Germinal center (tissue), 1 donor: ENCODE measurements around the gene PARD6G.
"Not testable (repeated sequence)": the region's sequence is repeated elsewhere in the genome, so short reads cannot be mapped to it uniquely, and the experiment has no call there.

ENCODE experiments used
- DNase-seq: peaks from one replicate; pipeline ENCODE4 v3.0.0; 2012; ENCODE audit warnings: mixed read lengths, low spot score

Gene PARD6G

GRCh38 chr18:80241919-80242777, 5.2 kb downstream of the PARD6G start:
- DNase-seq = no peak

DNA sequence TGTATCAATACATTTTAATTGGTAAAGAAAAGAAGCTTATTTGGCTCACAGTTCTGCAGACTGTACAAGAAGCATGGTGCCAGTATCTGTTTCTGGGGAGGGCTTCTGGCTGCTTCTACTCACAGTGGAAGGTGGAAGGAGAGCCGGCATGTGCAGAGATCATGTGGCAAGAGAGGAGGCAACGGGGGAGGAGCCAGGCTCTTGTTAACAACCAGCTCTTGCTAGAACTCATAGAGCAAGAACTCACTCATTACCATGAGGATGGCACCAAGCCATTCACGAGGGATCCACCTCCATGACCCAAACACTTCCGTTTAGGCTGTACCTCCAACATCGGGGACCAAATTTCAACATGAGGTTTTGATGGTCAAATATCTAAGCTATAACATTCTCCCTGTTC, 7.5 kb downstream of the PARD6G start:
- DNase-seq = no peak

GRCh38 chr18:80238651-80239260, 8.6 kb downstream of the PARD6G start:
- no peak for DNase-seq

DNA sequence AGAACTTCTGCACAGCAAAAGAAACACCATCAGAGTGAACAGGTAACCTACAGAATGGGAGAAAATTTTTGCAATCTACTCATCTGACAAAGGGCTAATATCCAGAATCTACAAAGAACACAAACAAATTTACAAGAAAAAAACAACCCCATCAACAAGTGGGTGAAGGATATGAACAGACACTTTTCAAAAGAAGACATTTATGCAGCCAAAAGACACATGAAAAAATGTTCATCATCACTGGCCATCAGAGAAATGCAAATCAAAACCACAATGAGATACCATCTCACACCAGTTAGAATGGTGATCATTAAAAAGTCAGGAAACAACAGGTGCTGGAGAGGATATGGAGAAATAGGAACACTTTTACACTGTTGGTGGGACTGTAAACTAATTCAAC, 9.8 kb downstream of the PARD6G start:
- not testable (repeated sequence) for DNase-seq

DNA sequence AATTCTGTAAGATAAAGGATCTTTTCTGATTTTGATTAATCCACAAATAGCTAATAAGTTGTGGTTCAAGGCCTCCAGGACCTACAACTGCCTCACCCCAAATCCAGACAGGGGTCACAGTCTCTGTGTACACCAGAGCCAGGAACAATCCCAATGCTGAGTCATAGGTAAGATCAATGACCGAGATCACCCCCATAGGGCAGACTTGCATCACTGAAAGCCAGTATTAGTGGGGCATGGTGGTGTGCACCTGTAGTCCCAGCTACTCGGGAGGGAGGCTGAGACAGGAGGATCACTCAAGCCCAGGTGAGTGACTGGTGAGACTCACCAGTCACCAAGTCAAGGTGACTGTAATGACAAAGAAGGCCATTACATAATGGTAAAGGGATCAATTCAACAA, 12.9 kb downstream of the PARD6G start:
- DNase-seq = no peak

DNA sequence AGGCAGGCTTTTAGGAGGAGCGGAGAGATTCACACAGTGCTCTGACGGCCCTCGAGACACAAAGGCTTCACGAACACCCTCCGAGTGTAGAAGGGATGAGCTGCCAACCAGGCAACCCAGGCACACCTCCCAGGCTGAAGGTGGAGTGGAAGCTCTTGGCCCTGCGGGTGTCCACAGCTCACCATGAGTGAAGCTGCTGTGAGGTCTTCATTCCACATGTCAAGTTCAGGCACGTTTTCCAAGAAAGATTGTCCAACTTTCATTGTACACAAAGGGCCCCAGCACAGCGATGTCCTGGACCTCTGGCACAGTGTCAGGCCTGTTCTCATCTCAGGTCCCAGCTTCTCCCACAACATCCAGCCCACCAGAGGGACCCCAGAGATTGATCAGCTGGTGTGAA, 13.4 kb downstream of the PARD6G start:
- DNase-seq = no peak

DNA sequence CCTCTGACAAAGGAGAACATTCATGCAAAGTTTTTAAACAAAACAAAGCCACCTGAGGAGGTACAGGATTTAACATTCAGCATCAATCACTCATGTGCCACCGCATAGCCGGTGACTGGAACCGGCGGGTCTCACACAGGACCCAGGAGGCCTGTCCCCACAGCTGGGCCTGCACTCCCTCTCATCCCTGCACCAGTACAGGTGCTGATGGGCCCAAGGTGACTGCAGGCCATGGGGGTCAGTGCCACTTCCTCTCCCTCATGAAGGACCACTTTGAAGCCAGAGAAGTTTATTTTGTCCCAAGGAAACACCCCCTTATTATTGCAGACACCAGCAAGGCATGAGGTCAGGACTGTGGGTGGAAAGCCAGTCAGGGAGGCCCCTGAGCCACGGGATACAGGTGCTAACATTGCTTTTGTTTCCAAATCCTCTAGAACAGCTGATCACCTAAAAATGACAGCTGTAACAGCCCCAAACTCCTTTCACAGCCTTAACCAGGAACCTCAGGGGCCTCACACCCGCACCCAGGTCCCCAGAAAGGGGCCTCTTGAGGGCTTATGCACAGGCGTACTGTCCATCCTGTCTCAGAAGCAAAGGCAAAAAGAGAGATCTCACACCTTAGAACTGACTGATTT, 14.0 kb downstream of the PARD6G start:
- DNase-seq = no peak

DNA sequence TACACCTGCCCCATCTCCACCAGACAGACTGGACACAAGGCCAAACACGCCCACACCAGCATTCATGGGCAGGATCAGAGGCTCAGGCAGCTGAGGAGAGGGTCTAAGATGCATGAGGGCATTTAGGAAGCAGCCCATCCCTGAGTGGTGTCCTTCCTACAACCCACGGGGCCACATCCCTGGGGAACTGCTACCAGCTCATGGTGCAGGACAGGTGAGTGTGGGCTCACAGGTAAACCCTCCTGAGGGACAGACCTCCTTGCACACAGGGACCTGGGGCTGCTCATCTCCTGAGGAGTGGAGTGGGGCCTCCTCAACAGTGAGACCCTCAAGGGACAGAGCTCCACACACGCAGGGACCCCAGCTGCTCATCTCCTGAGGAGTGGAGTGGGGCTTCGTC, 14.6 kb downstream of the PARD6G start:
- DNase-seq = no peak

DNA sequence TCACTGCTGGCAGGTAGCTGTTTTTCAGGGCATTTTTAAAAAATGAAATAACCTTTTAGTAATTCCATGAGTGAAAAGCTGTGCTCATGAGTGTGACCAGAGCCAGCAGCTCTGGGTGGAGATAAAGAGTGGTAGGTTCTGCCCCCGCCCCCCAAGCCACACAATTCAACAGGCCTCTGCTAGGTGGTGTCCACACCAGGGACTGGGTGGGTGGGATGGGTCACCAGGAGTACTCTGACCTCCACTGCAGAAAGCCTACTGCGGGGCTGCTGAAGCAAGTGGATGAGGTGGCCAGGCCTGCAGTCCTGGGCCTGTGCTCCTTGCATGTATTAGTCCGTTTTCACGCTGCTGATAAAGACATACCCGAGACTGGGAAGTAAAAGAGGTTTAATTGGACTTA, 15.3 kb downstream of the PARD6G start:
- no peak for DNase-seq

DNA sequence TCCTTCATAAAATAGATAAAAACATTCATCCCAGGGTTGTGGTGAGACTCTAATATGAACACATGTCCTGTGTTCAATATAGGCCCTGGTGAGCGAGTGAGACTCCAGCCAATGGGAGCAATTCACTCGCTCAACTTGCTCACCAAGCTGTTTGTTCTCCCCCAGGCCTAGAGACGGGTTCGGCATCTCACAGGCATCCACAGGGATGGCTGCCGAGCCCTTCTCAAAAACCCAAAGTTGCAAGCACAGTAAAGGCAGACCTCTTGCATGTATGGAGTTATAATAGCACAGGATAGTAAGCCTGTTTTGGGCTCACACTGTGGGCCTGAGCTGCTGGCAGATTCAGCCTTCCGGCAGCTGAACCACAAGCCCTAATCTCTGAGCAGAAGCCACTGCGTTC, 15.7 kb downstream of the PARD6G start:
- no peak for DNase-seq

DNA sequence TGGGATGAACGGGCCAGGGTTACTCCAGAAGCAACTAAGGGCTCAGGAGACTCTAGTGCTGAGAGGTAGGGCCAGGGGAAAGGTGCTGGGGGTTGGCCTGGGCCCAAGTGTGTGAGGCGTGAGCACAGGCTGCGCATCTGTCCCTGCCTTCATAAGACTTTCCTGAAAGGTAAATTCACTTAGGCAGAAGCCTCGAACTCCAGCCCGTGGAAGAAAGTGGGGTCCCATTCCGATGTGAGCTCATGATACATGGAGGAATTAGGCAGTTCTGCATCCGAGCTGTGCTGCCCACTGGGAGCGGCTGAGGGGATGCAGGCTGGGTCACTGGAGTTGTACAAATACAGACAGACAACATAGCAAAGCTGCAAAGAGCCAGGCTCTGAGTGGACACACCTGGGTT, 16.2 kb downstream of the PARD6G start:
- DNase-seq = no peak

DNA sequence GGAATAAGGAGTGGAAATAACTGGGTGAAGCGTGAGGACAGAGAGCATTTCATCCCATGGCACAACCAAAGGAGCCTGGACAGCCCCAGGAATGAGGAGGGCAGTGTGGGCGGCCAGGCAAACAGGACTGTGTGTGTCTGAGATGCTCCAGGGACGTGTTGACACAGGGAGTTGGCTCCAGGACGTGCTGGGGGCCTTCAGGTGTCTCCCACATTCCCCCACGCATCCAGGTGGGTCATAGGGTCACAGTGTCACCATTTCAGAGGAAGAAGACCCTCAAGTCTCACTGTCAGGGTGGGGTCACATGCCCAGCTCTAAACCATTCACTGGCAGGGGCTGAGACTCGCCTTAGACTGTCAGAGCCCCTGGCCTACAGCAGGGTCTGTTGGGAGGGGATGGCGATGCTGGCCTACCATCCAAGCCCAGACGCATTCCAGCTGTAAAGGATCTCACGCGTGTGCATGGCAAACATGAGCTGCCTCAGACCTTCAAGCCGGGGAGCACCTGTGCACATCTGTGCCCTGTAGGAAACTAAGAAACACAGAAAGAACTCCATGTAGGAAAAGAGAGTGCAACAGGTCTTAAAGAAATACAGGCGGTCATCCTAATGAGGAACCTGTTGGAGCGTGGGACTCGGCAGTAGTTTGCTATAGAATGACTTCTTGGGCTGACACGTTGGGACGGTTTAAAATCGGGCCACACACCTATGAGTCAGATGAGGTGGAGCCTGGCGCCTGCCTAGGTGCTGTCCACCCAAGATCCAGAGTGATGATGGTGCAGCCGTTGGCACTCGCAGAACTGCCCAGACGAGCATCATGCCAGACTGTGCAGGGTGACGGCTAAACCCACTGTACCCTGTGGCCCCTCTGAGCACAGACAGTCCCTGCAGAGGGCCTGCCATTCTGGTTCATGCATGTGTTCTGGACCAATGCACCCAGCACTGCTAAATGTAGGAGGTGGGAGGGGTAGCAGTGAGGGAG, 17.3 kb downstream of the PARD6G start:
- DNase-seq = no peak

GRCh38 chr18:80229363-80229762, 18.0 kb downstream of the PARD6G start:
- DNase-seq = no peak

- no peak for DNase-seq
Measured at GRCh38 chr18:80228051-80228848, 19.1 kb downstream of the PARD6G start.

DNA sequence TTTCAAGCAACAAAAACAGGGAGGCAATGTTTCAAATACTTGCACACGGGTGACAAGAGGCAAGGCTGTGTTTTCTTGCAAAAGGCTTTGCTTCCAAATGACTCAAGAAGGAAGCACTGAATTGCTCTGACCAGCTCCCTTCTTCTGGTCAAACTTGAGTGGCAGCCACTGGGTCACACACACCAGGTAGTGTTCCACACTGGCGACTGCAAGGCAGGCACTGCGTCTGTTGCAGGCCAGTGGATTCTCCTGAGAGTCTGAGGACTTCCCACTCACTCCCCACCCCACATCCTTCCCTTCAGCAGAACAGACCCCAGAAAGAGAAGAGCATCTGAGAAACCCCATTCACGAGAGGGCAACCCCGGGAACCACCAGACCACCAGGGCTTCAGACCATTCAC, 19.8 kb downstream of the PARD6G start:
- no peak for DNase-seq

GRCh38 chr18:80225685-80226084, 21.6 kb downstream of the PARD6G start:
- no peak for DNase-seq

DNA sequence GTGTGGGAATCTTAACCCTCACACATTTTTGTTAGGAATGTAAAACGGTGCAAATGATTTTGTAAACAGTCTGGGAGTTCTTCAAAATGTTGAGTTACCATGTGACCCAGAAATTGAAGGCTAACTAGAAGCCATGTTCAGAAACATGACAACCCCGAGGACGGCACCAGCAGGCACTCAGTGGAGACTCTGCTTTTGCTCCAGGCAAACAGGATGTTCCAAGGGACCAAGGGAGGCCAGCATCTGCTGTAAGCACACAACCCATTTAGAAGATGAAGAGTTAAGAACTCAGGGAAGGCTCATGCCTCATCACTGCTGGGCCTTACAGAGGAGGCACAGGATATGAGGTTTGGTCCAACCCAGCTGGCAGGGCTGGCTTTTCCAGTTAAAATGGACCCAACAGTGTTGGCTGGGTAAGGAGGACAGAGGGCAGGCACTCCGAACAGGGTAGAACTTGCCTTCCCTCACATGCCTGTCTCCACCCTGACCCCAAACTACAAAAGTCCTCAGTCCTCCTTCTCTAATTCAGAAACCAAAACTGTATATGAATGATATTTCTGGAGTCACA, 23.6 kb downstream of the PARD6G start:
- DNase-seq = no peak

DNA sequence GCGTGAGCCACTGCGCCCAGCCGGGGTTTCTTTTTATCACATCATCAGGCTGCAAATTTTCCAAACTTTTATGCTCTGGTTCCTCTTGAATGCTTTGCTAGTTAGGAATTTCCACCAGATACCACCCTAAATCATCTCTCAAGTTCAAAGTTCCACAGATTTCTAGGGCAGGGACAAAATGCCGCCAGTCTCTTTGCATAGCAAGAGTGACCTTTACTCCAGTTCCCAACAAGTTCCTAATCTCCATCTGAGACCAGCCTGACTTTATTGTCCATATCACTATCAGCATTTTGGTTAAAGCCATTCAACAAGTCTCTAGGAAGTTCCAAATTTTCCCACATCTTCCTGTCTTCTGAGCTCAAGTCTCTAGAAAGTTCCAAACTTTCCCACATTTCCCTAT, 27.8 kb downstream of the PARD6G start:
- not testable (repeated sequence) for DNase-seq

- DNase-seq = no peak
Measured at GRCh38 chr18:80218341-80219227, 28.7 kb downstream of the PARD6G start.

DNA sequence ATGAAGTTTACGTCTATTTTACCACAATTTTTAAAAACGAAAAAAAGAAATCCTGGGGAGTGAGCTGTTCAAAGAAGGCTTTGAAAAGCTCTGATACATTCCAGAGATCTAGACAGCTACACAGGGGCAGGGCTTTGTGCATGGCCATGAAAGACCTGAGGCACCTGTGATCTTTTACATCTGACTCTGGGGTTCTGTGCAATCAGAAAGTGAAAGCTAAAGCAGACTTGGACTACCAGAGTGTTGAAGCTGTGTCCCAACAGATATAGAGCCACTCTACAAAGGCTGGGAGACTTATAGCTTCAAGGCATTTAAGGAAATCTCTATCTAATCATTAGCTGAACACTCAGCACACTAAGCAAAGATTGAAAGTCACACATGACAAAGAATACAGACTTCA, 34.1 kb downstream of the PARD6G start:
- DNase-seq = no peak
